Stimulated activated CD4-positive, alpha-beta T cell treated with anti-CD3 and anti-CD28 coated beads, Interleukin-1b, Interleukin-23, amount 100 ng/mL, for 4 hours (primary cell): ENCODE data around the gene RNF175.
"Not testable (repeated sequence)": the region's sequence is repeated elsewhere in the genome, so short reads cannot be mapped to it uniquely, and the experiment has no call there.

Source experiments
- DNase-seq, 2 donors: peaks; one replicate each; pipeline ENCODE4 v3.0.0-alpha.2; 2020; ENCODE audit warnings: low read depth in 2 of 2

RNF175 gene

GRCh38 chr4:153683763-153684181 is 76.1 kb downstream of the RNF175 start:
- no peak for DNase-seq

- DNase-seq = no peak
These were observed 80.3 kb downstream of the RNF175 start for GRCh38 chr4:153679486-153679885.

- no peak for DNase-seq
These were observed 82.8 kb downstream of the RNF175 start for GRCh38 chr4:153676984-153677383.

- no peak for DNase-seq
These were observed 83.3 kb downstream of the RNF175 start for GRCh38 chr4:153676486-153676885.

- DNase-seq = no peak
These were observed 90.0 kb downstream of the RNF175 start for GRCh38 chr4:153669838-153670237.

- DNase-seq = no peak
These were observed 91.2 kb downstream of the RNF175 start for GRCh38 chr4:153668647-153669046.

- not testable (repeated sequence) for DNase-seq
These were observed 93.3 kb downstream of the RNF175 start for GRCh38 chr4:153666505-153666904.

- no peak for DNase-seq
These were observed 96.2 kb downstream of the RNF175 start for GRCh38 chr4:153663667-153664066.

GRCh38 chr4:153661908-153662307 is 97.9 kb downstream of the RNF175 start:
- DNase-seq = no peak

- DNase-seq = no peak
These were observed 98.5 kb downstream of the RNF175 start for GRCh38 chr4:153661215-153661822.
